Forelimb muscle (tissue), 1 donor: Measurements from ENCODE around the gene PBX2. TPM values are rescaled to one million over a fixed set of nuclear protein-coding genes. Genes with fewer than 3 reads are reported as not detected.

ENCODE experiments used
- DNase-seq: peaks from one replicate; pipeline ENCODE4 v3.0.0-alpha.2; 2013; ENCODE audit warnings: low read depth
- polyA plus RNA-seq: library from polyadenylated mRNA; unstranded; fragments of 120-200 nt; gene quantifications from one replicate; pipeline ENCODE4 v1.2.1, GENCODE V29; 2013; ENCODE audit not compliant: insufficient read length

Gene PBX2
- polyA plus RNA-seq, 1 donor, result 107 TPM

DNA sequence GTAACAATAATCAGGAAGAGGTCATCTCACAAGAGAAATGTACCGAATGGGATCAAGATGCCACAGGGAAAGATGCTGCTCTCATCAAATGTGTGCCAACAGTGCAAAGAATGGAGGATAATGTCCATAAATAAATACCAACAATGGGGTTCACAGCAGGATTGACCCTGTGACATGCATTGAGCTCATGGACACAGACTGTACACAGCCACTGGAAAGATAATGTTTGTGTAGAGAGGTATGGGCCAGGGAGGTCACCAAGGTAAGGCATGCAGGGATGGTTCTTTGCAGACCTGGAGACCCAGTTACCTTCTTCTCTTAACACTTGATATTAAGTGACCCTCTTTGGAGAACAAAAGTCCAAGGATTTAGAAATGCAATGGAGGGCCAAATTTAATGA lies 15.6 kb downstream of the PBX2 start:
- no peak for DNase-seq

DNA sequence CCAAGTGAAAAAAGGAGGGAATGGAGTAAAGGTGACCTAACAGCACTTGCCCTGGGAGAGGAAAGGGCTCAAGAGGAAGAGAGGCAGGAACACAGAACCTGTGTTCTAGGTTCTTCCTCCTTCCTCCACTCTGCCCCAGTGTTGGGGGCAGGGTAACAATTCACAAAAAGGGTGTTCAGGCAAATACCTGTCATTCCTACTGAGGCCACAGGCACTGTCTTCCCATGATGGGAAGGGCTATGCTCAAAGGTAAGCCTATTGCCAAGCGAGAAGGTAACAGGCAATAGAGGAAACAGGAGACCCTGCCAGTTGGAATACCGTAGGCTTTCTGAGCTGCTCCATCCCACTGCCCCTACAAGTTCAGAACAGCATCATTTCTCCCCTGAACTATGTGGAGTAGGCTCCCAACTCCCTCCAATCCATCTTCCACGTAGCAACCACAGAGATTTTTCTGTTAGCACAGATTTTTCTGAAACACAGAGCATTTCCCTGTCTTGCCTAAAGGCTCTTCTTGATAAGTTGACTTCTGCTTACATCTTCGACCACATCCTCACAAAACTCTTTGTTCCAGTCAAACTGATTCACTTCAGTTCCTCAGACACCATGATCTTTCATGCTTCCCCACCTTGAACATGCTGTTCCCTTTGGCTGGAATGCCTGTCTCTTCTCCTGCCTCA lies 16.8 kb downstream of the PBX2 start:
- no peak for DNase-seq

DNA sequence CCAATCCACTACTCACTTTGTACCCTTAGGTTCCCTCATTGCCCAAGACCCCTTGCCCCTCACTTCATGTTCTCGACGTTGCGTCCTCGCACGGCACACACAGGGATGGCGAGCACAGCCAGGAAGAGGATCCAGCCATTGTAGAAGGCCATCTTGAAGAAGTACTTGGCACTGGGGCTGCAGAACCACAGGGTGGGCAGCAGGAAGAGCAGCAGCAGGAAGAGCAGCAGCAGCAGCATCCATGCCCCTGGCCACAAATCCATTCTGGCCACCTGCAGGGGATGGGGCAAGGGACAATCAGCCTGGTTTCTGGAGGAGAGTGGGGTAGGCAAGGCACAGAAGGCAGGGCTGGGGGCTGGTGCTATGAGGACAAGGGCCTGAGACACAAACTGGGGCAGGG lies 18.8 kb downstream of the PBX2 start:
- DNase-seq, result no peak

DNA sequence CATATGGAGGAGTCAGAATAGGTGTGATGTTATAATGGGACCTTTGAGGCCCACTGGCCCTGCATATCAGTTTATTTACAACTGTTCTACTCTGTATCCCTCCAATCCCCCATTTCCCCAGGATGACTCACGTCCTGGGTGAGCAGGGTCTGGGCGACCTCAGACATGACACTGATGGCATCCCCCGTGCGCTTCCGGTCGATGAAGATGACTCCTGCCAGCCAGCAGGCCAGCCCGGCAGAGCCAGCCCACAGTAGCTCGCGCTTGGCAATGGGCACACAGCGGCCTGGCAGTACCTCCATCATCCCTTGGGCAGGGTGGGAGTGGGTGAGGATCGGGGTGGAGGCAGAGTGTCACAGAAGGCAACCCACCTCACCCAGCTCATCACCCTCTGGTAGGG lies 19.7 kb downstream of the PBX2 start:
- no peak for DNase-seq

DNA sequence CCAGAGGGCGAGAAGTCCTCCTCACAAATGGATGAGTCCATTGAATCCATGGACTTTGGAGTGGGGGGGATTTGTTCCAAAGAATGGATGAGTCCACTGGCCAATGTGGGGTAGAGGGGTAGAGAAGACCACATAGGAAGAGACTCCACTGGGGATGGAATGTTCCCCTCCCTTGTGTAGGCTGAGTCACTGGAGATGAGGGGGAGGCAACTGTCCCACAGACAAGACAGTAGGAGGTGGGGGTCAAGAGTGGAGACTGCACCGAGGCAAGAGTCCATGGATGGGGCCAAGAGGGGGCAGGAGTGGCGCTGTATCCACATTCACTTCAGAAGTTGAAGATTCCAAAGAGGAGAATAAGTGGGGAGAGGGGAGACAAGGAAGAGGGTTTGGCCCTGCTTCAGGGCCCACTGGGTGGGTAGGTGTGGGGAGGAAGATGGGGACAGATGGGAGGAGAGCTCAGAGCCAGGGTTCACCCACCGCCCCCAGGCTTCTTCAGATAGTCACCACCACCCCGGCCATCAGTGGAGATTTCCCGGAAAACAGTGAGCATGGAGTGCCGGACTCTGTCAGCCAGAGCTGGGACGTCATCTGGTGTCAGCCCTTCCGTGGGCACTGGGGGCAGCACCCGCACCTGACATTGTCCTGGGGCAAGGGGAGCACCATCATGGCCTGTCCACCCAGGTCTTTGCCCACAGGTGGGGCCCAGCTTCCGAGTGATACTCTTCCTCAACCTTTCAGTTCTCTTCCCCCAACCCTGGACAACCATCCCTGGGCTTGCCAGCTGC lies 21.0 kb downstream of the PBX2 start:
- no peak for DNase-seq

DNA sequence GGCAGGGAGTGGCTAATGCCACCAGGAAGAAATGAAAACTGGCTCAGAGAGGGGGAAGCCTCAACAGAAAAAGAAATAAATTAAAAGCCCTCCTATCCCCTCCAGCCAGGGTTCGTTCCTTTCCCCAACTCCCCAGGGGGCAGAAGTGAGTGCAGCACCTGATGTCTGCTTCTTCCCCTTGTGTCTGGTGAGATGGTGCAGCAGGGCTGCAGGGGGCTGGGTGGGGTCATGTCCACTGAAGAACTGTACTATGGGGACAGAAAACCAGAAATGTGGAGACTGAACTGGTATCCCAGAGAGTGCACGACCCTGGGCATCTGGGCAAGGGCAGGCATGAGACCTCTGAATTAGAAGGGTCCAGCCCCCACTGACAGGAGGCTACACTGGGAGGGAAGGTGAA lies 21.7 kb downstream of the PBX2 start:
- DNase-seq, result no peak

DNA sequence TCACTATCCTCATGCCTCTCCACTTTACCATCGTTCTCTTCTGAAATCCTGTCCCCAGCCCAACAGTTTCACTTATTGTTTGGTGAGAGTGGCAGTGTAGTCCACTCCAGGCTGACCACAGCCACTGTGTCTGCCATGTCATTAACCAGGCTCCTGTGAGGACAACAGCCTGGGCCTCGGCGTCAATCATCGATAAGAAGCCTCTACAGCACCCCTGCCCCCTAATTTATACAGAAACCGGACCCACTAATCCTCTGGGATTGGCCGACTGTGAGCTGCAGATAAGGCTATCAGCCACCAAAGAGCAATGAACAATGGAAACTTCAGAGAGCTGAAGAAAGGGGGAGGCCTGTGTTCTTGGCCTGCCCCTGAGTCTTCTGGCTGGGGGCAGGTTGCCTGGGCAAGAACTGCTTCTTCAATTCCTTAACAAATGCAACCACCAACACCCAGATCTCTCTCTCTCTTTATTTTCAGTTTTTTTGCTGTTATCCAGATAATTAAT lies 22.2 kb downstream of the PBX2 start:
- DNase-seq, result no peak

DNA sequence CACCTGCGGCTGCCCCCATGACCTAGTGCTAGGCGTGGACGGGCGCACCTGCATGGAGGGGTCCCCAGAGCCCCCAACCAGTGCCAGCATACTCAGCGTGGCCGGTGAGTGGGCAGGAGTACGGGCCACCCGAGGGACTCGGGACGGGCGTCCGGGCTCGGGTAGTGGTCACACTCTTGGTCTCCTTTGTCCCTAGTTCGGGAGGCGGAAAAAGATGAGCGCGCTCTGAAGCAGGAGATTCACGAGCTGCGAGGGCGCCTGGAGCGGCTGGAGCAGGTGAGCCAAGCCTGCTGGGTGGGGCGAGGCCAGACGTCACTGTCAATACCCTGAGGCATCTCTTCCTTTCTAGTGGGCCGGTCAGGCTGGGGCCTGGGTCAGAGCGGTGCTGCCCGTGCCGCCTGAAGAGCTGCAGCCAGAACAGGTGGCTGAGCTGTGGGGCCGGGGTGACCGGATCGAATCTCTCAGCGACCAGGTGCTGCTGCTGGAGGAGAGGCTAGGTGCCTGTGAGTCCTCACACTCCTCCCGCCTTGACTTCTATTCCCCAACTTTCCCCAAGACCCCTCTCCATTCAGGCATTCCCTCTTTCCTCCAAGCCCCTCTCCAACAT lies 22.7 kb downstream of the PBX2 start:
- no peak for DNase-seq

DNA sequence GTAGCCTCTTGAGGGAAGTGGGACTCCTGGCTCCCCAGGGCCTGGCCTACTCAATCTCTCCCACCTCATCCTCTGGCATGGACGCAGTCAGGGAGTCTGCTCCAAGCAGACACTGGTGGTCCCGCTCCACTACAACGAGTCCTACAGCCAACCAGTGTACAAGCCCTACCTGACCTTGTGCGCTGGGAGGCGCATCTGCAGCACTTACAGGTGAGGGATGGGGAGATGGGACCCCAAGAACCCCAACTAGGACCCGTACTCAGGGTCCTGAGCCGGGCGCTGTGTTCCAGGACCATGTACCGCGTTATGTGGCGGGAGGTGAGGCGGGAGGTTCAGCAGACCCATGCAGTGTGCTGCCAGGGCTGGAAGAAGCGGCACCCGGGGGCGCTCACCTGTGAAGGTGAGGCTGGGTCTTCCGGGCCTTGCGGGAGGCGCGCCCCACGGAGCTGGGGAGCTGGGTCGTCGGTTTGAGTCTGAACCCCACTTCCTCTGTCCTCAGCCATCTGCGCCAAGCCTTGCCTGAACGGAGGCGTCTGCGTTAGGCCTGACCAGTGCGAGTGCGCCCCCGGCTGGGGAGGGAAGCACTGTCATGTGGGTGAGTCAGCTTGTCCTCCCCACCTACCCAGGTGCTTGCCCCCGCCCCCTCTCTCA lies 23.5 kb downstream of the PBX2 start:
- DNase-seq, result no peak

DNA sequence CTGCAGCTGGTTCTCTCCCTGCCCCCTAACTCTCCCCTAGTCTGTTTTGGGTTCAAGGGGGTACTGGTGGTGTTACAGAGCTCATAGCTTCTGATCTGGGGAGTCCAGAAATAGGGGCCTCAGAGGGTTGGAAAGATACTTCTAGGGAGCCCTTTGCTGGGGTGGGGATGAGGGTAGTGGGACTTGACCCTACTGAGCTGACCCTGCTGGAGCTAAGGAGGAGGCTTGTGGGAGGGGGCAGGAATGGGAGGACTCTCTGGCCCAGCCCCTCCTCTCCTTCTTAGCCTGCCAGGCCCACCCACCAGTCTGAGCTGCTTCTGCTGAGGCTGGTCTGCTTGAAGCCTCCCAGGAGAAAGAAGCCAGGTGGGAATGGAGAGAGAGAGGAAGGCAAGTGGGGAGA lies 25.7 kb downstream of the PBX2 start, which contains the start of gene EGFL8:
TSS of gene EGFL8 (plus strand) at position 301 of the 400 bp plus-strand sequence. CDS start 1,571 bp downstream, outside the sequence.
- DNase-seq, result no peak

DNA sequence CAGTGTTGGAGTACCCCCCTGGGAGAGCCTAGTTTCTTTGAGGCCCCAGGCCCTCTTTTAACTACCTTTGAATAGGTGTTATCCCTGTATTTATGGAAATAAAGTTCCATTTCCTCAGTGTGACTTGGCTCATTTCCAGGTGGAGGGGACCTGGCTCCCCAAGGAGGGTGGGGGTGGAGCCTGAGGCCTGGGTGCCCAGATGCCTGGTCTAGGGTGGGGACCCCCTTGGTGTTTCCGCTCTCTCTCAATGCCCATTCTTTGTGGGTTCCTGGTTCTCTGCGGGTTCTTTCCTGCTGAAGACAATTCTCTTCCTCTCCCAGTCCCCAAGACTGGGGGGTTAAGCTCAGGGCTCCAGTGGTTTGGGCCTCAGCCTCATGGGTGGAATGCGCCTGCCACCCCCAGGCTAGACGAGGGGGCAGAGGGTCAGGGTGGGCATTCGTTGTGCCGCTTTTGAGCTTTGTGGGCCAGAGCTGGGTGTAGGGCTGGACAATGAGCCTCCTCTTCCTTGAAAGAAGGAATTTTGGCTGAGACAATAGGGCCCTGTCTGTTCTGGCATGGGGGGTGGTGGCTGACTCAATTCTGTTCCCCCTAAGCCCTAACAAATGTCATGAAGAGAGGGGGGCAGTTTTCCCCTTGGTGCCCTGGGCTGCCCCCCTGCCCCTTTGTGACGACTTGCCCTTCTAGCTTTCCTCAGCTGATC lies 26.3 kb downstream of the PBX2 start:
- no peak for DNase-seq

DNA sequence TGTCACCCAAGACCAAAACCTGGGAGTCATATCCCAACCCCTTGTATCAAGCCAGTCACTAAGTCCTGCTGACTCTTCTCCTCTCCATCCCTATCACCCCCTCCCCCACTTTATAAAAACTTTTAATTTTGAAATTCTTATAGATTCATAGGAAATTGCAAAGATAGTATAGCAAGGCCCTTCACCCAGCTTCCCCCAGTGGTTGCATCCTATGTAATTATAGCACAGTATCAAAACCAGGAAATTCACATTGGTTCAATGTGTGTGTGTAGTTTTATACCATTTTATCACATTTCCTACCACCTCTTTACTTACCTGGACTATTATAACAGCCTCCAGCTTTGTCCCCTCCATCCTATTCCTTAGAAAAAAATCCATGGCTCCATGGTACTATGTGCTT lies 31.9 kb downstream of the PBX2 start:
- DNase-seq, result no peak

DNA sequence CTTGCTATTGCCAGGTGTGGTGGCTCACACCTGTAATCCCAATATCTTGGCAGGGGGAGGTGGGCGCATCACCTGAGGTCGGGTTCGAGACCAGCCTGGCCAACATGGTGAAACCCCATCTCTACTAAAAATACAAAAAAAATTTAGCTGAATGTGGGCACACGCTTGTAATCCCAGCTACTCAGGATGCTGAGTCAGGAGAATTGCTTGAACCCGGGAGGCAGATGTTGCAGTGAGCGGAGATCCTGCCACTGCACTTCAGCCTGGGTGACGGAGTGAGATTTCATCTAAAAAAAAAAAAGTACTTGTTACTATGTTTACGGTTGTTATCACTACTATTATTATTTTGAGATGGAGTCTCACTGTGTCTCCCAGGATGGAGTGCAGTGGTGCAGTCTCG lies 33.1 kb downstream of the PBX2 start:
- no peak for DNase-seq

DNA sequence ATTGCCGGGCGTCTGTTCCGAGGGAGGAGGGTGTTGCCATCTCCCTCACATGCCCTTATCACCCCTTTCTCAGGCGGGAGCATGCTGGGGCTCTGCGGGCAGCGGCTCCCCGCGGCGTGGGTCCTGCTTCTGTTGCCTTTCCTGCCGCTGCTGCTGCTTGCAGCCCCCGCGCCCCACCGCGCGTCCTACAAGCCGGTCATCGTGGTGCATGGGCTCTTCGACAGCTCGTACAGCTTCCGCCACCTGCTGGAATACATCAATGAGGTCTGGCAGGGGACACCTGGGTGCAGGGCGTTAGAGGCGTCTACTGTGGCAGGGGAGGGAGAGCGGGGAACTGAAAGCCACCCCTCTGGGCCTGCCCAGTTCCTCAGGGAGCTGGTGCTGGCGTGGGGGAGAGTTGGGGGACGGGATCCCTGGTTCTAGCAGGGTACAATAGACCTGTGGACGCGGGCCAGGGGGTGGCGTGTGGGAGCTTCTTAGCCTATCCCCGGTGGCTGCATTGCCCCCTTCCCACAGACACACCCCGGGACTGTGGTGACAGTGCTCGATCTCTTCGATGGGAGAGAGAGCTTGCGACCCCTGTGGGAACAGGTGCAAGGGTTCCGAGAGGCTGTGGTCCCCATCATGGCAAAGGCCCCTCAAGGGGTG lies 35.4 kb downstream of the PBX2 start:
- no peak for DNase-seq

DNA sequence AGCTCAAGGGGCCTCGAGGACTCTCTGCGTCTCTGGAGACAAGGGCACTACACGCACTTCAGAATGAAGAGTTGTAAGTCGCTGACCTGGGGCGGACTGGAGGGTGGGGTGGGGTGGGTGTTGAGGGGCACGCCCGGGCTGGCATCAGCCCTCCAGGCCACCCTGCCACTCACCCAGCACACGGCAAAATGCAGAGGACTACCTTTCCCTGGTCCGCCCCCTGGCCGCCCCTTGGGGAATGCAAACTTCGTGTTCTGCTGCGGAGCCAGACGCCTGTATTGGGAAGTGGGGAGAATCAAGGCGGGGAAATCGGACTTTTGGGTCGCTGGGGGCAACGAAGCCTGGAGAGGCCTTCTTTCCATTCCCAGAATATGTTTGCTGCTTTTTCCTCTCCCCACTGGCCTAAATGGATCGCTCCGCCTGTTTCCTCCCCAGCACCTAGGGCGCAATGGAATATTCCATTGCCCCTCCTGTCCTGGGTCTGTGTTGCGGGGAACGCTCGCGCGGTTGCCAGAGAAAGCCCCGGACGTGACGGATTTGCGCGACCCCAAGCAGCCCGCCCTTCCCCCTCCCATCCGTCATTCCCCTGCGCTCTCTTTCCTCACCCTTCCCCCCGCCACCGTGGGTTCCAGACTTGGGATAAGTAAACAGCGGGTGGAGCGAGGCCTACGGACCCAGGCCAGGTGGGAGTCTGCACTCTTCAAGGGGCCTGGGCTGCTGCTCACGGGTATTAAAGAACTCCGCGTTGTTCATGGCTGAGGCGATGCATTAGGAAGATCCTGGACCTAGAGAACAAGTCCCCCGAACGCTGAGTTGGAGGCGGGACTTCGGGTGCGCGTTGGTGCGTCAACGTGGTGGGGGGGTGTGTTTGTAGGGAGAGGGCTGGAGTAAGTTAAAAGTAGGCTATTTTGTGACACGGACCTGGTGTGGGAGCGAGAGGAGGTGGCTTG lies 36.2 kb downstream of the PBX2 start, which contains the start of gene PPT2:
TSS of gene PPT2 (plus strand) at position 578 of the 950 bp plus-strand sequence. CDS start 454 bp downstream, outside the sequence.
- peak; percentile 89 for DNase-seq

DNA sequence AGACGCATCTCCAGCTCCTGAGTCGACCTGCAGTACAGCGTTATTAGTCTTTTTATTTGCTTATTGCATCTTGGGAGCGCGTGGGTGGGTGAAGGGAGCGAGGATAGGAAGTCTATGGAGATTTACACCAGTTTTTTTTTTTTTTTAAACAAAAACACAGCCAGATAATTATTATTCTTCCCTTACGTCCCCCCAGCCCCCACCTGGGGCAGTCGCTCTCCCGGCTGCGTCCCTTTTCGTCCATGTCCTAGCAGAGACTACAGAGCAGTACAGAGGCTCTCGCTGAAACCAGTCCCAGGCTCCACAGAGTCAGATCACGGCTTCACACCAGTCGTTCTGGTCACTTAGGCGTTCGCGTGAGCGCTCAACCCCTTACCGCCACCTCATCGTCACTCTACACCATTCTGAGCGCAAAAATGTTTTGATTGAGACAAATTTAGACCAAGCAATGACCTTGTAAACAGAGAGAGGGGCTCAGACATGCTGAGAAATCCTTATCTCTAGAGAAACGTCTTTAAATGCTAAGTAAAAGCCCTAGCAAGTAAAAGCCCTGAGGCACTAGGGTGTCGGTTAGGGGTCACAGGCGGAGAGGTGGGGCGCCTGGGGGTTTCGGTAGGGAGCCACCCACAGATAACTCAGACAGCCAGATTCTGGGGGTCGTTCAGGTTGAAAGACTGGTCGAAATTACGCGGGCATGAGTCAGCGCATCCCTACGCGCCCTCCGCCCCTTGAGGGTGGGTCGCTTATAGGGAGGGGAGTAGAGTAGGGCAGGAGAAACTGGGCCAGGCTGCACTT lies 37.0 kb downstream of the PBX2 start:
- no peak for DNase-seq

DNA sequence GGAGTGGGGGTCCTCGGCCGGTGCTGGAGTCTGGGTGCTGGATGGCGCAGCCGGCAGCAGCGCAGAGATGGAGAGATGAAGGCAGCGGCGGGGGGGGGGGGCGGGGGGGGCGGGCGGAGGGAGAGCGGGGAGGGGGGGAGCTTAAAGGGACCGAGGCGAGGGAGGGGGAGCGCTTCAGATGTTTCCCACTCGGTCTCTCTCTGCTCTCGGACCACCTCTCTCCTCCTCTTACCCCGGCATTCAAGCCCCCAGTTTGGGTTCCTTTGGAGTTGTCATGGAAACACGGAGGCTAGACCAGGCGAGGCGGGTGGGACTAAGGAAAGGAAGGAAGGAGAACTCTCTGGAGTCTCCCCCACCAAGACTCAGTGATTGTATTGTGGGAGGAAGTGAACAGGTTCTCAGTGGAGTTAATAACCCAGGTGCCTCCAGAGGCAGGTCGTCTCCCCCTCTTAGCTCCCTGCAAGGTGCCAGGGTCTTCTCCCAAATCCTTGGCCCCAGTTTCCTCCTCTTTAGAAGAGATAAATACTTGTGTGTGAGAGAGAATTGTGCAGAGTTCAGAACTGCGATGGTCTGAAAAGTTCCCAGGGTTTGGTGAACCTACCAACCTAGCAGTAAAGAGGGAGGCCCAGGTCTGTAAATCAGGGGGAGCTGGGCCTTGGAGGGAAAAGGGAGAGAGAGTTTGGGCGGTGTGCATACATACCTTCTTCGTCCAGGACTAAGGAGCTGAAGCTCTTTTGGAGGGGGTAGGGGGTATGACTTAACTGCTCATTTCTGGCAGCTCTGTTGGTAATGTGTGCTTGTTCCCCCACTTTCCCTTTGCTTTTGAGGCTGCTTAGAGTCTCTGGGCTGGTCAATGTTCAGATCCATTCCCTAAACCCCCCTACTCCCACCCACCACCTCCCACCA lies 37.9 kb downstream of the PBX2 start, which contains the start of gene PRRT1:
TSS of gene PRRT1 (minus strand) at position 77 of the 906 bp plus-strand sequence. CDS start 112 bp downstream, outside the sequence.
- no peak for DNase-seq
